Measurements from ENCODE around the gene KCMF1.
"Not testable (repeated sequence)": the region's sequence is repeated elsewhere in the genome, so short reads cannot be mapped to it uniquely, and the experiment has no call there.

KCMF1 gene
- 77.3 to 86.5 reads per million in 2 donors for total RNA-seq

GRCh38 chr2:84970868-84971509 is at the start of gene KCMF1:
TSS of gene KCMF1 (plus strand) at chr2:84971161. CDS start at chr2:84971452, 291 bp downstream.
- DNase-seq, result peak; percentile 74

- no peak for DNase-seq
Observed at GRCh38 chr2:84923009-84923408, 48.0 kb upstream of the KCMF1 start.

- no peak for DNase-seq
Observed at GRCh38 chr2:84924173-84925106, 46.5 kb upstream of the KCMF1 start.

GRCh38 chr2:84925336-84925723 is 45.6 kb upstream of the KCMF1 start:
- no peak for DNase-seq

- DNase-seq, result peak; percentile 81
Observed at GRCh38 chr2:84925724-84926376, 45.1 kb upstream of the KCMF1 start.

- DNase-seq, result no peak
Observed at GRCh38 chr2:84927275-84927627, 43.7 kb upstream of the KCMF1 start.

GRCh38 chr2:84931384-84931821 is 39.6 kb upstream of the KCMF1 start:
- DNase-seq, result no peak

GRCh38 chr2:84938194-84938879 is 32.6 kb upstream of the KCMF1 start:
- DNase-seq, result no peak

- no peak for DNase-seq
Observed at GRCh38 chr2:84939426-84940087, 31.4 kb upstream of the KCMF1 start.

- no peak for DNase-seq
Observed at GRCh38 chr2:84940088-84940470, 30.9 kb upstream of the KCMF1 start.

GRCh38 chr2:84940831-84941412 is 30.0 kb upstream of the KCMF1 start:
- no peak for DNase-seq

GRCh38 chr2:84942166-84942565 is 28.8 kb upstream of the KCMF1 start:
- no peak for DNase-seq

- no peak for DNase-seq
Observed at GRCh38 chr2:84942964-84943421, 28.0 kb upstream of the KCMF1 start.

- no peak for DNase-seq
Observed at GRCh38 chr2:84944295-84944909, 26.6 kb upstream of the KCMF1 start.

GRCh38 chr2:84945838-84946203 is 25.1 kb upstream of the KCMF1 start:
- DNase-seq, result not testable (repeated sequence)

- DNase-seq, result no peak
Observed at GRCh38 chr2:84946204-84947009, 24.6 kb upstream of the KCMF1 start.

GRCh38 chr2:84947010-84947593 is 23.9 kb upstream of the KCMF1 start:
- DNase-seq, result no peak

GRCh38 chr2:84953535-84953934 is 17.4 kb upstream of the KCMF1 start:
- no peak for DNase-seq

- DNase-seq, result no peak
Observed at GRCh38 chr2:84954329-84954728, 16.6 kb upstream of the KCMF1 start.
